ENCODE measurements around the gene MYH16.

DNA sequence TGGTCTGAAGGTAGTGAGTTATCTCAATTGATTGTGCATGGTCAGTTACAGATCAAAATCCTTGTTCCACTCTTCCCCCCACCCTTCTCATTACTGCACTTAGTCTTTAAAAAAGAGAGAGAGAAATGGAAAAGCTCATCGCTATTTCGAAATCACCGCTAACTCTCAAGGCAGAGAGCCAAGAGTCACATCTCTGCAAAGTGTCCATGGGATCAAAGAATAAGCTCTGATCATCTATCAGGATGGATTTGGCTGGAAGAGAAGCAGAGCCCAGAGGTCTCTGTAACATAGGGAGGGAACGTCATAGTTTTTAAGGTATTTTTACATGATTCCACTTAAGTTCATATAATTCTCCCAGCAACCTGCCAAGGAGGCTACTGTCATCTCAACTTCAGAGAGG lies 30.0 kb upstream of the MYH16 start:
- no peak for TF ChIP-seq SIN3A (IDR thresholded peaks at IDR 0.05; ENCODE audit: borderline replicate concordance, insufficient read depth, low read length)
- no peak for TF ChIP-seq TAF1 (IDR thresholded peaks at IDR 0.05; ENCODE audit: borderline replicate concordance, insufficient read depth, low read length)
